ENCODE results near the gene ABLIM1. TPM values are rescaled to one million over a fixed set of nuclear protein-coding genes. Genes with fewer than 3 reads are reported as not detected.

The ABLIM1 gene
- total and polyA plus RNA-seq, 2 donors (not counting 1 experiment from before 2014, with no cell fraction given): 5.3 to 13.6 TPM

DNA sequence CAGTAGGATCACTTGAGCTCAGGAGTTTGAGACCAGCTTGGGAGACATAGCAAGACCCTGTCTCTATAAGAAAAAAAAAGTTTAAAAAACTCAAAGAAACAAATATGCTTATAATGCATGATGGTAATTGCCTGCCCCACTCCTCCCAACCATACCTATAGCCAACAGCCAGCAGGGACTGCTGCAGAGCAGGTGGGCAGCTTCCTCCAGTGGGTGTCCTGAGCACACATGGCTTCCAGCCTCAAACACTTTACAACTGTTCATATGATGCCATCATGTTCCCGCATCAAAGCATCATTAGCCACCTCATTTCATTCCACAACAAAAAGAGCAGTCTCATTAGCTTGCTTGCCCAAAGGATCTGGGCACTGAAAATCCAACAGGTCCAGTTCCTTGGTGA, 42.0 kb downstream of the ABLIM1 start:
- H3K9me3 ChIP-seq (ENCODE audit: control insufficient read depth, insufficient read depth, low read depth, low read length): no peaks in the 10 kb centered on the region
- no peak for DNase-seq (ENCODE audit: low read depth in 2 of 2)
- H3K36me3 ChIP-seq (ENCODE audit: control insufficient read depth, insufficient read depth, low read length): no peaks in the 10 kb centered on the region
- H3K27ac ChIP-seq (ENCODE audit: insufficient read depth, low read length): no peak overlapping the region
- H4K20me1 ChIP-seq (ENCODE audit: control insufficient read depth, extremely low read depth, insufficient read depth, low read length): no peaks in the 10 kb centered on the region
- no peaks in the 10 kb centered on the region for H3K79me2 ChIP-seq (ENCODE audit: control insufficient read depth, insufficient read depth, low read length)
- no peak overlapping the region for H2AFZ ChIP-seq (ENCODE audit: low read length)
- no peaks in the 10 kb centered on the region for H3K27me3 ChIP-seq (ENCODE audit: control insufficient read depth, insufficient read depth, low read length)
- H3K9ac ChIP-seq (ENCODE audit: insufficient read depth, low read length): no peak overlapping the region
- no peaks in the 10 kb centered on the region for H3K4me1 ChIP-seq (ENCODE audit: control insufficient read depth, extremely low read depth, insufficient read depth, low read length)
- no peak overlapping the region for H3K4me2 ChIP-seq (ENCODE audit: extremely low read depth, insufficient read depth, low read length)
- no peak for TF ChIP-seq EZH2 (IDR thresholded peaks at IDR 0.05; ENCODE audit: low read length, missing control alignments)
- TF ChIP-seq, protein P1, sequence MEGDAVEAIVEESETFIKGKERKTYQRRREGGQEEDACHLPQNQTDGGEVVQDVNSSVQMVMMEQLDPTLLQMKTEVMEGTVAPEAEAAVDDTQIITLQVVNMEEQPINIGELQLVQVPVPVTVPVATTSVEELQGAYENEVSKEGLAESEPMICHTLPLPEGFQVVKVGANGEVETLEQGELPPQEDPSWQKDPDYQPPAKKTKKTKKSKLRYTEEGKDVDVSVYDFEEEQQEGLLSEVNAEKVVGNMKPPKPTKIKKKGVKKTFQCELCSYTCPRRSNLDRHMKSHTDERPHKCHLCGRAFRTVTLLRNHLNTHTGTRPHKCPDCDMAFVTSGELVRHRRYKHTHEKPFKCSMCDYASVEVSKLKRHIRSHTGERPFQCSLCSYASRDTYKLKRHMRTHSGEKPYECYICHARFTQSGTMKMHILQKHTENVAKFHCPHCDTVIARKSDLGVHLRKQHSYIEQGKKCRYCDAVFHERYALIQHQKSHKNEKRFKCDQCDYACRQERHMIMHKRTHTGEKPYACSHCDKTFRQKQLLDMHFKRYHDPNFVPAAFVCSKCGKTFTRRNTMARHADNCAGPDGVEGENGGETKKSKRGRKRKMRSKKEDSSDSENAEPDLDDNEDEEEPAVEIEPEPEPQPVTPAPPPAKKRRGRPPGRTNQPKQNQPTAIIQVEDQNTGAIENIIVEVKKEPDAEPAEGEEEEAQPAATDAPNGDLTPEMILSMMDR (conservative IDR thresholded peaks at IDR 0.05 in 1 of 2, IDR thresholded peaks at IDR 0.05 in 1 of 2; ENCODE audit: low read depth in 1 of 2, low read length in 2 of 2): no peak
- no peak overlapping the region for H3K4me3 ChIP-seq (replicated peaks in 1 of 4; ENCODE audit: control extremely low read depth in 1 of 4, insufficient read depth in 1 of 4, low read depth in 3 of 4, low read length in 4 of 4)

DNA sequence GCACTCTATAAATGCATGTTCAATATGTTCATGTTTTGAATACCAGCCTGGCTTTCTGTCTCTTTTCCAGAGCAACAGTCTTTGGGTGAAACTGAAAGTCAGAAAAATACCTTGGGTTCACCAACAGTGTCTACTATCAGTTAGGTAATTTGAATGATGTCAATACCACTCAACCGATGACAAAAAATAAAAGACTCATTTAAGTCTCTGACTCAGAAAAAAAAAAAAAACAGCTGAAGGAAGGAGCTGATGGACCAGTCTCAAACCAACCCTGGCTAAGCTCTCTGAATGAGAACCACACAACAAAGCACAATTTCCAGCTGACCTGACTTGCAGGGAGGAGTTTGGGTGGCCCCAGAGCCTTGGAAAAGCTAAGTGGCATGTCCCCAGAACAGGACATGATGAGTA, 42.5 kb downstream of the ABLIM1 start:
- no peaks in the 10 kb centered on the region for H3K27me3 ChIP-seq (ENCODE audit: control insufficient read depth, insufficient read depth, low read length)
- no peak for DNase-seq (ENCODE audit: low read depth in 2 of 2)
- H3K4me3 ChIP-seq (replicated peaks in 1 of 4; ENCODE audit: control extremely low read depth in 1 of 4, insufficient read depth in 1 of 4, low read depth in 3 of 4, low read length in 4 of 4): no peak overlapping the region
- no peak overlapping the region for H3K27ac ChIP-seq (ENCODE audit: insufficient read depth, low read length)
- no peaks in the 10 kb centered on the region for H3K4me1 ChIP-seq (ENCODE audit: control insufficient read depth, extremely low read depth, insufficient read depth, low read length)
- H3K79me2 ChIP-seq (ENCODE audit: control insufficient read depth, insufficient read depth, low read length): no peaks in the 10 kb centered on the region
- no peaks in the 10 kb centered on the region for H3K36me3 ChIP-seq (ENCODE audit: control insufficient read depth, insufficient read depth, low read length)
- H2AFZ ChIP-seq (ENCODE audit: low read length): no peak overlapping the region
- no peaks in the 10 kb centered on the region for H3K9me3 ChIP-seq (ENCODE audit: control insufficient read depth, insufficient read depth, low read depth, low read length)
- no peak overlapping the region for H3K4me2 ChIP-seq (ENCODE audit: extremely low read depth, insufficient read depth, low read length)
- no peak for TF ChIP-seq EZH2 (IDR thresholded peaks at IDR 0.05; ENCODE audit: low read length, missing control alignments)
- TF ChIP-seq, protein P1 (conservative IDR thresholded peaks at IDR 0.05 in 1 of 2, IDR thresholded peaks at IDR 0.05 in 1 of 2; ENCODE audit: low read depth in 1 of 2, low read length in 2 of 2): no peak
- H3K9ac ChIP-seq (ENCODE audit: insufficient read depth, low read length): no peak overlapping the region
- H4K20me1 ChIP-seq (ENCODE audit: control insufficient read depth, extremely low read depth, insufficient read depth, low read length): no peaks in the 10 kb centered on the region

DNA sequence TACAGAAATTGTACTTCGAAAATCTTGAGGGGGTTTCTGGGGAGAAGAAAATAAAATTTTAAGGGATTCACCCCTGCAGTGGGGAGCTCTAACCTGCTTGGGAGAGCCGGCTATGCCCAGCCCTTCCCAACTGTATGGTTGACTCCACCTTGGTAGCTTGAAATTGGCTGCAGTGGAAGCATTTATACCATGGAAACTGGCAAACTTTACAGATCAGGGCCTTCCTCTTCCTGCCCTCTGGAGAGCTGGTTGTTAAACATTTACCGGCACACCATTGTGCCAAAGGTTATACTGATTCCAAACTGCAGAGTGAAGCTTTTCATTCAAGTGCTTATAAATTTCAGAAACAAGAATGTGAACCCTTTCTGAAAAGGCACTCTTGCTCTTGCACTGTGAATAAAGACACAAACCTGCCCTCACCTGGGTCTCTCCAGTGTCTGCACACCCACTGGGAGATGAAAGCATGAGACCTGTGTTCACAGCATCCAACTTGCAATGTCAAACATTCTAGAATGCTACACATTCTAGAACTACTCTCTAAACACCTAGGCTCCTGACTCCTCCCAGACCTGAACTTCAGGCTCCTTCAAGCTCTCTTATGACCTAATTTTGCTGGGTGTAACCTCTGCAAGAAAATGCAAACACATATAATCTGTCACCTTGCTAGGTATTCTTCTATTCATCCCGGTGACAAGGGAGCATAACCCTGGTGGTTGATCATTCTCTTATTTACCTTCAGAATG, 44.7 kb downstream of the ABLIM1 start:
- Histone ChIP-seq H3K9me3 (ENCODE audit: control insufficient read depth, insufficient read depth, low read depth, low read length) (no peaks in the 10 kb centered on the region), H2AFZ (ENCODE audit: low read length) (no peak overlapping the region), H3K4me1 (ENCODE audit: control insufficient read depth, extremely low read depth, insufficient read depth, low read length) (no peaks in the 10 kb centered on the region), H3K79me2 (ENCODE audit: control insufficient read depth, insufficient read depth, low read length) (no peaks in the 10 kb centered on the region), H3K9ac (ENCODE audit: insufficient read depth, low read length) (no peak overlapping the region), H3K27me3 (ENCODE audit: control insufficient read depth, insufficient read depth, low read length) (no peaks in the 10 kb centered on the region), H3K36me3 (ENCODE audit: control insufficient read depth, insufficient read depth, low read length) (no peaks in the 10 kb centered on the region), H3K4me3 (replicated peaks in 1 of 4; ENCODE audit: control extremely low read depth in 1 of 4, insufficient read depth in 1 of 4, low read depth in 3 of 4, low read length in 4 of 4) (no peak overlapping the region), H3K27ac (ENCODE audit: insufficient read depth, low read length) (no peak overlapping the region), H3K4me2 (ENCODE audit: extremely low read depth, insufficient read depth, low read length) (no peak overlapping the region), H4K20me1 (ENCODE audit: control insufficient read depth, extremely low read depth, insufficient read depth, low read length) (no peaks in the 10 kb centered on the region)
- no peak for TF ChIP-seq EZH2 (IDR thresholded peaks at IDR 0.05; ENCODE audit: low read length, missing control alignments)
- TF ChIP-seq, protein P1 (conservative IDR thresholded peaks at IDR 0.05 in 1 of 2, IDR thresholded peaks at IDR 0.05 in 1 of 2; ENCODE audit: low read depth in 1 of 2, low read length in 2 of 2): no peak
- no peak for DNase-seq (ENCODE audit: low read depth in 2 of 2)

Measured in fibroblast of lung (primary cell).